CD4-positive, alpha-beta T cell treated with Interferon gamma for 1 hour (primary cell): Measurements from ENCODE around the gene CD151.

Experiments
- DNase-seq: peaks from one replicate; pipeline ENCODE4 v3.0.0-alpha.2; 2020

CD151 gene

DNA sequence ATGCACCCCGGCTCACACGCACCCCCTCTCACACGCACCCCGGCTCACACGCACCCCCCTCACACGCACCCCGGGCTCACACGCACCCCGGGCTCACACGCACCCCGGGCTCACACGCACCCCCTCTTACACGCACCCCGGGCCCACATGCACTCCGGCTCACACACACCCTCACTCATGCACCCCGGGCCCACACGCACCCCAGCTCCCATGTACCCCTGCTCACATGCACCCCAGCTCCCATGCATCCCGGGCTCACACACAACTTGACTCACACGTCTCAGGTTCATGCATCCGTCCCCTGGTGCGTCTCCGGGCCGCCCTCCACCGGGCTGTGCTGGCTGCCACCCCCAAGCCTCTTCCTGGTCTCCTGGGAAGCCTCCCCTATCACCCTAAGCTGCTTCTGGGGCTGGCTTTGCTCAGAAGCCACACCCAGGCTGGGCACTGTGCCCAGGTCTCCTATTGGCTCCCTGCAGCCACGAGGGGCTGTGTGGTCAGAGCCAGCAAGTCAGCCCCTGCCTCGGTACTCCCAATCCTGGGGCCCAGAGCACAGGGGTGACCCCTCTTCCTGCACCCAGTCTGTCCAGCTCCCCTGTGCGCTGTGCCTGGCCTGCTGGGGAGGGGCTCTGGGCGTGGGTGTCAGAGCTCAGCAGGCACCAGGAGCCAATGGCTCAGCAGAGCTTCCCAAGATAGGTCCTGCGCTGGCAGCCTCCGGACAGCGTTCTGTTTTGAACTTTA, 26.8 kb downstream of the CD151 start:
- DNase-seq = no peak

DNA sequence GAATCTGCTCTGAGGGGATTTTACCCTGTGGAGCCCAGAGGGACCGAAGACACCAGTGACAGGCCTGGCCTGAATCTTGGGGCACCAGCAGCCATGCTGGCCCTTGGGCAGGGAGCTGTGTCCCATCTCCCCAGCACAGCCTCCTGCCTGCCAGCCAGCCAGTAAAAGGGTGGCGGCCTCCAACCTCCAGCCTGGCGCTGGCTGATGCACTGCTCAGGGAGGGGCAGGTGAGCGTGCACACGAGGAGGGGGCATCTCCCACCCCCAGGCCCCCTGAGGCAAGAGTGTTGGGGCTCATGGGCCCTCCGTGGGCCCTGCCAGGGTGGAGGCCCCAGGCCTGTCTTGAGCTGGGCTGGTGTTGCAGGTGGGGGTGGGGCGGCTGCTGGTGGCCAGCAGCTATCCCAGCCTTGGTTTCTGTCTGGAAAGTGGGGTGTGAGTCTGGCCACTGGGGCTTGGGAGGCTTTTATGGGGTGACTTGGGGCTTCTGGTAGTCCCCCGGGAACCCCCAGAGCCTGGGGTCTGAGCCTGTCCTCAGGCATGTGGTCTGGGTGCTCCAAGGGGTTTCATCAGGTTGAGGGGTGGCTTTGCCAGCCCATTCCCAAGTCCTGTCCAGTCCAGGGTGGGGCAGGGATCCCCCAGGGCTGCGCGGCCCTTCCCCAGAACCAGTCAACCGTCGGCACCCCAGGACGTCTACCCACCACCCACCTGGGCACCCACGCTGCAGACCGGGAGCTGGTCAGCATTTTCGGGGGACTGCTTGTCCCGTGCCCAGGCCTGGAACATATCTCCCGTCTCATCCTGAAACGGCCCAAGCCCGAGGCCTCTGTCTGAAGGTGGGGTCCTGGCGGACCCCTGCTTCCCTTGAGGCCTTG, 27.7 kb downstream of the CD151 start:
- DNase-seq = no peak

DNA sequence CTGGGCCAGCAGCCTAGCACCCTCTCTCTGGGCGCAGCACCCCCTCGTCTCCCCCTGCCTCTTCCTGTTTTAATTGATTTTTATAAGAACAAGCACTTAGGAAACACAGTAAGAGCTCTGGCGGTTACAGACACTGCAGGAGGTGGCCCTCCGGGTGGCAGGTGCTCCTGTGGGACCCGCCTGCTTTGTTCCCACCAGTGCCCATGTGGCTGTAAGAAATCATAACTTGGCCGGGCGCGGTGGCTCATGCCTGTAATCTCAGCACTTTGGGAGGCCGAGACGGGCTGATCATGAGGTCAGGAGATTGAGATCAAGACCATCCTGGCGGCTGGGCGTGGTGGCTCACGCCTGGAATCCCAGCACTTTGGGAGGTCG, 28.3 kb downstream of the CD151 start:
- DNase-seq = no peak

DNA sequence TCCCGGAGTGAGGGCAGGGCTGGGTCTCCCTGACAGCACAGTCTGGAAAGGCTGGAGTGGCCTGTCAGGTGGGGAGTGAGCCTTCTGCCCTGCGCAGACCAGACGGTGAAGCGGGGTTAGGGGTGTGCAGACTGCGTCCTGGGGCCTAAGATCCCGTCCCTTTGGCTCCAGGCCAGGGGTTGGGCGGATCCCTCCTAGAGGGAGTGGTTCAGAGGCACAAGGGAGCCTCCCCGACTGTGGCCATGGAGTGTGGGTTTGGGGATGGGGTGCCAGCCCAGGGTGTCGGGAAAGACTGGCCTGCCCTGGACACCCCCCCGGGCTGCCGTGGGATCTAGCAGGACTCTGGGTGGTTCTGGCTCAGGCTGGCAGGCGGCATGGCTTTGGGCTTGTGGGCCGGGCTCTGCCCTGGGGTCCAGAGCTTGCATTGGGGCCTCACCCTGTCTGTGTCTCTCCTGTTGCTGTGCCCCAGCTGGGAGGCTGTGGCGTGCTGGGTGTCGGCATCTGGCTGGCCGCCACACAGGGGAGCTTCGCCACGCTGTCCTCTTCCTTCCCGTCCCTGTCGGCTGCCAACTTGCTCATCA, 29.4 kb downstream of the CD151 start:
- DNase-seq = no peak

DNA sequence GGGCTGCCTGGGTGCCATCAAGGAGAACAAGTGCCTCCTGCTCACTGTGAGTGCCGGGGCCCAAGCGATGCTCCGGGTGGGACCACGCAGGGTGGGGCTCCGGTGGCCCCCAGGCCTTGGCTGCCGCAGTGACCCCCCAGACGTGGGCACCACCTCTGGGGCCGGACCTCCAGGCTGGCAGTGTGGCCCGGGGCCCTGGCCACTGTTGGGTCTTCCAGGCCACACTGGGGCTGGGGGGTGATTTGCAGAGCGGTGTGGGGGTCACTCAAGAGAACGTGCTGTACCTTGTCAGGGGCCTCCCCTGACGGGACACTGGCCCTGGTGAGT, 29.9 kb downstream of the CD151 start:
- DNase-seq = no peak

DNA sequence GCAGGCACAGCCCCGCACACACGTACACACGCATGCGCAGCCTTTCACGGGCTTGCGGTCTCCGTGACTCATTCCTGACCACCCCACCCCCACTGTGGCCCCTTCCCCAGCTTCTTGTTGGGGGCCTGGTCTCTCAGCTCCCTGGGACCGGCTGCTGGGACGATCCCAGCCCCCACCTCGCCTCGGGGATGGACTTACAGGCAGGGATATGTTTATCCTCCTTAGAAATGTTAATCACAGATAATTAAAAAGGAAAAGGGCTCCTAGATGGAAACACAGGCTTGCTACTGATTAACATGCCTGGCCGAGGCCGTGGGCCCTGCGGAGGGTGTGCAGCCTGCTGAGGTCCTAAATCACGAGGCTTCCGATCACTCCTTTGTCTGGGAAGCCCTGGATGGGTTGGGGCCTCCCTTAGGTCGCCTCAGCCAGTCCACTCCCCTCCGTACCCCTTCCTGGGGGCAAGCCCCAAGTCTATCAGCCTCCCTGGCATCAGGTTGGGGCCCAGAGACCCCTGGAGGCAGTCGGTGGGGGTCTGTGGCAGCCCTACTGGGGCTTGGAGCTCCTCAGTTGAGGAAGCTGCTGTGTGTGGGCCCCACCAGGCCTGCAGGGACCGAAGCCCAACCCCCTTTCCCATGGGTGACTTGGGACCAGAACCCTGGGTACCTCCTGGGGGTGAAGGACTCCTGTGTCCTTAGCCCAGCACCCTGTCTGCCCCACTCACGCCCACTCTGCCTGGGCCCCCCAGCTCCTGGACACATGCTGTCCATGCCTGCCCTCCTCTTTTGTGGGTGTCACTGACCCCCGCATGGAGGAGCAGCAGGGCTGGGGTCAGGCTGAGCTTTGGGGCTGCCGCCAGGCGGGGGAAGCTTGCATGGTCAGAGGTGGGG, 30.5 kb downstream of the CD151 start:
- DNase-seq = no peak

DNA sequence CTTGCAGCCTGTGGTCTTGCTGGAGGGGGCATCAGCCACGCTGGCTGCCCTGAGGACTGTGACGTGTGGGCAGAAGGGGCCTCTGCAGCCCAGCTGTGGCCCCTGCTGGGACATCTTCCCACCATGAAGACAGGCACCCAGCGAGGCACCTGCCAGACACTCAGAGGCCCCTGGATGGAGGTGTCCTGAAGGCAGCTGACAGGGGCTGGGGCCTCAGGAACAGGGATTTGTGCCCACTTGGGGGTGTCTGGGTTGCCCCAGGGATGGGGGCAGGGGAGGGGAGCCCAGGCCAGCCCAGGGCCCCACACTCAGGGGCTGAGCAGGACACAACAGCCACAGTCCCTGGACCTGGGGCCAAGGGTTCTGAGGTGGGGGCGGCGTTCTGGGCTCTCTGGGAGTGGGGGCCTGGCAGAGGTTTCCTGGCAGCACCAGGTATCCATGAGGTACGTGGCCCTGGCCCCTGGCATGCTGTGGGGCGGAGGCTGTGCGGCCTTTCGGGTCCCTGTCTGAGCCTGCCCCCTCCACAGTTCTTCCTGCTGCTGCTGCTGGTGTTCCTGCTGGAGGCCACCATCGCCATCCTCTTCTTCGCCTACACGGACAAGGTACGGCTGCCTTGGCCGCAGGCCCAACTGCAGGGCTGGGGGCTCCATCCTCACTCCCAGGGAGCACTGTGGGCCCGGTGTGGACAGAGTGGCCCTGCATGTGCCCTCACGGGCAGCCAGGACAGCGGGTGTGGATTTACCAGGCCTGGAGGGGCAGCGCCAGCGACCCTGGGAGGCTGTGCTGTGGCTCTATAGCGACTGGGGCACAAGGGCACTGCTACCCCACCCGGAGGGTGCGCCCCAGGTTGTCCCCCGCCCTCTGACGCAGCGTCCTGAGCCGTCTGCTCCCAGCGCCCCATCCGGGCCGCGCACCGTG, 31.4 kb downstream of the CD151 start:
- no peak for DNase-seq

DNA sequence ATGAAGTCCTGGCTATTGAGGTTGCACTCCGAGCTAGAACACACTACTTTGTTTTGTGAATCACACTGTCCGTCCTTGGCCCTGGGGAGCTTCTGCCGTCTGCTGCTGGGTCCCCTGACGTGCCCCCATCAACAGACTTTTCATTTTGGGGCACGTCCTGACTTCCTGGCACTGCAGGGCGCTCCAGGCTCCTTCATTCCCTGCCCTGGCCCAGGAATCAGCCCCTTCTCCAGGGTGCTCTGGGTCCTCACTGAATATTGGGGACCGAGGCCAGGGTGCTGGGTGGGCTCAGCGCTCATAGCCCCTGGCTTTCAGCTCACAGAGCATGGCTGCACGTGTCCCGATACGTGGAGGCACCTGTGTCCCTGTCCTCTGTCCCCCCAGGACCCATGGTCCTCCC, 32.1 kb downstream of the CD151 start:
- DNase-seq = no peak

DNA sequence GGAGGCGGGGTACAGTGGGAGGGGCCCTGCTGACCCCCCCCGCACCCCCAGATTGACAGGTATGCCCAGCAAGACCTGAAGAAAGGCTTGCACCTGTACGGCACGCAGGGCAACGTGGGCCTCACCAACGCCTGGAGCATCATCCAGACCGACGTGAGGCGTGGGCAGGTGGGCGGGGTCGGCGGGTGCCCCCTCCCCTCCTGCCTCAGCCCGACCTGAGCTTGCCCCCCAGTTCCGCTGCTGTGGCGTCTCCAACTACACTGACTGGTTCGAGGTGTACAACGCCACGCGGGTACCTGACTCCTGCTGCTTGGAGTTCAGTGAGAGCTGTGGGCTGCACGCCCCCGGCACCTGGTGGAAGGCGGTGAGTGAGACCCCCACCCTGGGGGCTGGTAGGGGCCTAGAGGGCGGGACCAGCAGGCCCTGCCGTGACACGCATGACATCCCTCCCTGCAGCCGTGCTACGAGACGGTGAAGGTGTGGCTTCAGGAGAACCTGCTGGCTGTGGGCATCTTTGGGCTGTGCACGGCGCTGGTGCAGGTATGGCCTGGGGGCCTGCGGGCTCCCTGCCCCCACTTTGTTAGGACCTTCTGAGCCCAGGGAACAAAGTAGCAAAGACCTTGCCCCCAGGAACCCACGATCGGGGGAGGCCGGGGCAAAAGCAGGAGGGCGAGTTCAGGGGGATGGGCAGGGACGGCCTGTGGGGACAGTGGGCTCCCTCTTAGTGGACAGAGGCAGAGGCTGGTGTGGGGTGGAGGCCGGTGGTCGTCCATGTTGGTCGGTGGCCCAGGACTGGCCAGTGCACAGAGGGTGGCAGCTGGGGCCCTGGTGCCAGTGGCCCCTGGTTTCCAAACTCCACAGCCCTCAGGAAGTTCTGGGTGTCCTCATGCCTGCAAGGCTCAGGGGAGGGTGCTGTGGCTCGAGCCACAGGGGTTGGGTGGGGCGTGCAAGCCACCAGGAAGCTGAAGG, 33.0 kb downstream of the CD151 start:
- DNase-seq = no peak

DNA sequence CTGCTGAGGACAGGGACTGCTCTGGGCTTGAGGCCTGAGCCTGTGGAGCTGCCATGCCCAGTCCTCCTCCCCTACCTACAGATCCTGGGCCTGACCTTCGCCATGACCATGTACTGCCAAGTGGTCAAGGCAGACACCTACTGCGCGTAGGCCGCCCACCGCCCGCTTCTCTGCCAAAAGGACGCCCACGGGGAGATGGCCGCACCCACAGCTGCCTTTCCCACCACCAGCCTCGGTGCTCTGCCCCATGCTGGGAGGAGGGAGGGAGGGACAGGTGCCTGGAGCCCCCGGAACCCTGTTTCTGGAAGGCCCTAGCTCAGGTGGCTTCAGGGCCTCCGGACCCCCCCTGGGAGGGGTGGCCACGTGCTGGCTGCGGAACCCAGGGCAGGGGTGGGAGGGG, 33.7 kb downstream of the CD151 start:
- no peak for DNase-seq

DNA sequence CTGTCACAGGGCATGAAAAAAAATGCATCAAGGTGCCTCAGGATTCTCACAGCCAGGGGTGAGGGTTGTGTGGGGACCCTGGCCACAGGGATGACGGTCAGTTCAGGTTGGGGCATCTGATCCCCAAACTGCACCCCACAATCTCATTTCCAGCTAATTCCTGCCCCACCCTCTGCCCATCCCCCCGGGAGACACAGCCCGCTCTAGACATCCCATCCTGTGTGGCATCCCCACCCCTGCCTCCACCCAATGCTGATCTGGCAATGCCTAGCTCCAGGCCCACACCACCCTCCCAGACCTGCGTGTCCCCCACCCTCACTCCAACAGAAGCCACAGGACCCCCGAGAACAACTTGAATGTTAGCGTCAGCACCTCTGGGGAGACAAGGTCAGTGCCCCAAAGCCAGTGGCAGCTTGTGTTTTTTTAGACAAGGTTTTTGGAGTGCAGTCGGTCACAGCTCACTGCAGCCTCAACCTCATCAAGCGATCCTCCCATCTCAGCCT, 35.2 kb downstream of the CD151 start:
- DNase-seq = no peak

DNA sequence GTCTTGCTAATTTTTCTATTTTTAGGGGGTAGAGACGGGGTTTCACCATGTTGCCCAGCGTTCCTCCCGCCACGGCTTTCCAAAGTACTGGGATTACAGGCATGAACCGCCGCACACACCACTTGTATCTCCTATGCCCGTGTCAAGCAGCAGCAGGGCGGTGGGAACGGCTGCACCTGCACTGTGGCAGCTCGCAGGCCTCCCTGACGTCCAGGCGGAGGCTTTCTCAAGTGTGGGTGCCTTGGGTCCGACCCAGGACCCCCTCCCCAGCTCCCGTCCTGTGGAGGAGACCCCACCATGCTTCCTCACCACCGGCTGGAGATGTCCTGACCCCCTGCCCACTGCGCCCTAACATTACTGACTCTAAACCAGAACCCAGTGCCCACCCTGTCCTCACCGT, 35.6 kb downstream of the CD151 start:
- DNase-seq = no peak

DNA sequence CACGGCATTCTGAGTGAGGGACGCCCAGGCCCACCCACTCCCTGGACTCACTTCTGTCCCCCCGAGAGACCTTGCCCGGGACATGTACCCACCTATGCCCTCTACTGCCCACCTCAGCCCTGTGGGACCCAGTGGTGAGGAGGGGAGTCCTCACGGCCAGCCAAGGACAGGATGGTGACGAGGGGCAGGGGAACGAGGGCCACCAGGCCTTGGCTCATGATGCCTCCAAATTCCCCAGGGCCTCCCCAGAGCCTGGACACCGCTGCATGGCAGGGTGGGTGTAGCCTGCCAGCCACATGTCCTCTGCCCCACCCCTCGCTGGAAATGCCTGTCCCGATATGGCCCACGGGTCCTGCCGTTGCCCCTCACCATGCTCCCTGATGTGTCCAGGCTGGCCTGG, 36.0 kb downstream of the CD151 start:
- no peak for DNase-seq

DNA sequence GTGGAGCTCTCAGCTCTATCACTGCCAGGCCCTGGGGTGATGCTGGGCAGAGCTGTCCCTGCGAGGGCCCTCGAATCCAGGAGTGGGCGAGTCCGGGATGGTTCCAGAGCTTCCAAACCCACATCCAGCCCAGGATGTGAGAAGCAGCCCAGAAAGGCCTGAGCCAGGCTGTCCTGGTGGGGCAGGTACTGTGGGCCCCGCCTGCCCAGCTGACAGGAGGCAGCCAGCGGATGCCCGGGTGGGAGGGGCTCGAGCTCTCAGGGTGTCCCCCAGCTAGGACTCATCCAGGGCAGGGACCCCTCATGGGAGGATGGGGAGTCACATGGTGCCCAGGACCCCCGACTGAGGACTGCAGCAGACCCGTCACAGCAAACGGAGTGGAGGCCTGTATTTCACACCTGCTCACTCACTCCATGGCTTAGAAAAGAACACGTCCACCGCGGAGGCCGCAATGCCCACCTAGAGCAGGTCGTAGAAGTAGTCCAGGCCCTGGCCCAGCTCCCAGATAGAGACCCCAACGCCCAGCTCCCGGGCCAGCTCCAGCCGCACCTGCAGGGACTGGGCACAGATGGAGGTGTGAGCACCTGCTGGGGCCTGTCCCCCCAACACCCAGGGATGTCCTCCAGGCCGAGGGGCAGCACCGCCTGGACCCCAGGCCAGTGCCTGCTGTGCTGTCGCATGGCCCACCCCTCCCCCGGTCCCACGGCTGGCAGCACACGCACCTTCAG, 36.8 kb downstream of the CD151 start:
- DNase-seq = no peak

DNA sequence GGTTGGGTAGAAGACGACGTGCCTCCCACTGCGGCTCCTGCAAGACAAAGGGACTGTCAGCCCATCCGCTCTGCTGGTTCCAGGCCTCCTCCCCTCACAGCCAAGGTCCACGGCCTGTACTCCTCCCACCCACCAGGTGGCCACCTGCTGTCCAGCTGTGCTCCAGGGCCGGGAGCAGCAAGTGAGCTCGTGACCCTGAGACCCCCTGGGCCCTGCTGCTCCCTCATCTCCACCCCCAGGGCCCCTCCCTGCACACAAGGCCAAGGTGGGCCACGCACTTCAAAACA, 37.3 kb downstream of the CD151 start:
- no peak for DNase-seq

DNA sequence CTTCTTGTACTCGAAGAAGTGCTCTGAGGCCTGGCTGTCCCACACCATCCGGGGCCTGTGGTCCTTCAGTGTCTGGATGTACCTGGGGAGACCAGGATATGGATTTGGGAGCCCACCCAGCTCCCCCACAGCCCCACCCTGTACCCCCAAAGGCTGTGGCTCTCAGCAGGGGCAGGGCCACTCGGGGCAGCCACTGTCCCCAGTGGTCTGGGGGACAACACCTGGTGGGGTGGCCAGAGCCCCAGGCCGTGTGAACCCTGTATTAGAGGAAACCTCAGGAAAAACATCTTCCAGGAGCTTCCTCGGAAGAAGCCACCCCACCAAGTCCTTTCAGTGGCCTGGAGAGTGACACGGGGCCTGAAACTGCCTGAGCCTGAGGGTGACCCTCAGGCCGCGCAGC, 37.7 kb downstream of the CD151 start:
- no peak for DNase-seq

DNA sequence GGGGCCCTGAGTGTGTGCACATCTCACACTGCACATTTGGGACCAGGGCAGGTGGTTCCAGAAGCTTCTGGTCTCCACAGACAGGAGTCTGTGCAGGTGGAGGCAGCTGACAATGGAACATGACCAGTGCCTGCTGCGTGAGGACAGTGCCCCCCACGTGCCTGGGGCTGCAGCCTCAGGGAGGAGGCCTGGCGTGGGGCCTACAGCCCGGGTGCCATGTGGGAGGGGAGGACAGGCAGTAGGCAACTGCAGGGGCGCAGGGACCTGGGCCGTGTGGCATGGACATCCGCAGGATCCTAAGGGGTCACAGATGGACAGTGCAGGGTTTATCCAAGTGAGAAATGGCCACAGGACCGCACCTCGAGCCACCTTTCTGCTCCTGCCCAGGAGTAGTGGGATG, 38.7 kb downstream of the CD151 start:
- no peak for DNase-seq

DNA sequence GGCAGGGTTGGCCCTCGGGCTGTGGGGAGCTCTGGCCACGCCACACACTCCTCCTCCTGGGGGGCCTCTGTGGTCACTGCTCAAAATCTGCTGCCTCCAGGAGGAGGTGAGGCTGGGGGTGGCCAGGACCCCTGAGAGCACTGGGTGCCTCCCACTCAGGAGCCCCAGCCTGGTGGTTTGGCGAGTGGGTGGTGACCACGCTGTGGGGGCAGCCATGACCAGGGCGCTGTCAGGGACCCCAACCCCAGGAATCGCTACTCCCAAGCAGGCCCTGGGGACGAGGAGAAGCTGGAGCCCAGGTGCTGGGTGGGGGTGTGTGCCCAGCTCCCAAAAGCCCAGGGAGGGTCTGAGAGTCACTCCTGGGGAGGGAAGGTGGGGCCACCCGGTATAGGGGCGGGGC, 40.0 kb downstream of the CD151 start:
- DNase-seq = no peak

DNA sequence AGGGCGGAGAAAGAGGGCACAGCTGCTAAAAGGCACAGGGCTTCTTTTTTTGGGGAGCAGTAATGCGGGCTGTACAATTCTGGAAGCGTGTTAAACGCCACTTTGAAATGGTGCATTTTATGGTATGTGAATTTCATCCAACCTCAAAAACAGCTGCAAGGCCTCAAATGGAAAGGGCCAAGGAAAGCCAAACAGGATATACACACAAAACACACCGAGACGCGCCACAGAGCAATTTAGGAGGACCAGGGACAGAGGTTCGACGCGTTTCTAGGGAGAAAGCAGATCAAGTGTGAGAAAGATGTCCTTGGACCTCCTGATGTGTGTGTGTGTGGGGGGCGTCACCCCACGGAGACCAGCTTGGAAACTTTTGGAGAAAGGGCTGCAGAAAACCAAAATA, 41.0 kb downstream of the CD151 start:
- no peak for DNase-seq

DNA sequence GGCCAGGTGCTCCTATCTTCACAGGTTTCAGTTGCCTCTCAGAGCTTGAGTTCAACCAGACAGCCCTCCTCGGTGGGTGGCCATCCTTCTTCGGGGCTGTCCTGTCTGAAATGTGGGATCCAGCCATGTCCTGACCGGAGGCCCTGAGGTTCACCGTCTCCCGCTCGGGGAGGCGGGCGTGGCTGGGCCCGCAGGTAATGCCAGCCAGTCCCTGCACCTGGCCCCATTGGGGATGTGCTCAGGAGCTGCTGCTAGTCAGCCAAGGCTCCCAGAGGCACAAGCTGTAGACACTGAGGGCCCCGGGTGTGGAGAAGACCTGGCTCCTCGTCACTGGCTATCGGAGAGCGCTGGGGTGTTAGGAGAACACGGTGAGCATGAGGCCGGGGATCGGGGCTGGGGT, 42.5 kb downstream of the CD151 start:
- DNase-seq = no peak
